HG02763 (cell line): ENCODE data around the gene G6PC3.

Source experiments
- ATAC-seq: cut with Tn5 transposase; IDR thresholded peaks from one replicate; pipeline ENCODE4 v1.9.1; 2021; ENCODE audit warnings: mild to moderate bottlenecking, moderate library complexity; ENCODE audit not compliant: unreplicated experiment

Gene G6PC3

DNA sequence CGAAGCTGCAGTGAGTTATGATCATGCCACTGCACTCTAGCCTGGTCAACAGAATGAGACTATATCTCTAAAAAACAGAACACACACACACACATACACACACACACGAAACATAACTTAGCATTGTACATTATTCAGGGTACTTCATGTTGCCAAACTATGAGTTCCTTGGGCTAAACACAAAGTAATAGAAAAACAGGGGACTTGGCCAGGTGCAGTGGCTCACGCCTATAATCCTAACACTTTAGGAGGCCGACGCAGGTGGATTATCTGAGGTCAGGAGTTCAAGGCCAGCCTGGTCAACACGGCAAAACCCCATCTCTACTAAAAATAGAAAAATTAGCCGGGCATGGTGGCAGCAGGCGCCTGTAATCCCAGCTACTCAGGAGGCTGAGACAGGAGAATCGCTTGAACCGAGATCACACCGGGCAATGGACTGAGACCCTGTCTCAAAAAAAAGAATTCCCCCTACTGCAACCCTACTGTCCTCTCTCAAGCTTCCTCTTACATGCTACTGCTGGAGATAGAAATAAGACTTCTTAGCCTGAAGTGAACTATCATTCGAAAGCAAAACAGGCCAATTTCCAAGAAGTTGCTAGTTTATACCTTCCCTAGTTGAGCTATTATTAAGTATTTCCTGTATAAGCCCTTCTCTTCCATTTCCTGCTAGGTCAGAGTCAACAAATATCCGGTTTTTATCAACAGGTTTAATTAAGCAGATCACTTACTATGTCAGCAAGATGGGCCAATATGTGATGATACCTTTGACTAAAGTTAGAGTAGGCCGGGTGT, 11.2 kb upstream of the G6PC3 start:
- no peak for ATAC-seq

DNA sequence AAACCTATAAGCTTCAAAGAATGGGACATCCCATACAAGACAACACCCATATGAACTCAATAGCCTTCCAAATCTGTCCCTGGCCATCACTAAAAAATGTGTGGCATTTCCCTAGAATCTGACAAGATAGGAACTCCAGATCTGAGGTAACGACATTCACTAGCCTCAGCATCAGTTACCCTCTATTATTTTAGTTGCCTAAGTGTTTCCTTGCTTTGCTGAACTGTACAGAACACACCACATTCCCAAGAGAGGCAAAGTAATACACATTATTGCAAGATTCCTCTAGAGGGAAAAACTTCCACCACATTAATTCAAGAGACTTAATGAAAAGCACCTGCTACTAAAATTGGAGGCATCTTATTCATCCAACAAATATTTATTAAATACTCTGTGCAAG, 9.1 kb upstream of the G6PC3 start:
- no peak for ATAC-seq

DNA sequence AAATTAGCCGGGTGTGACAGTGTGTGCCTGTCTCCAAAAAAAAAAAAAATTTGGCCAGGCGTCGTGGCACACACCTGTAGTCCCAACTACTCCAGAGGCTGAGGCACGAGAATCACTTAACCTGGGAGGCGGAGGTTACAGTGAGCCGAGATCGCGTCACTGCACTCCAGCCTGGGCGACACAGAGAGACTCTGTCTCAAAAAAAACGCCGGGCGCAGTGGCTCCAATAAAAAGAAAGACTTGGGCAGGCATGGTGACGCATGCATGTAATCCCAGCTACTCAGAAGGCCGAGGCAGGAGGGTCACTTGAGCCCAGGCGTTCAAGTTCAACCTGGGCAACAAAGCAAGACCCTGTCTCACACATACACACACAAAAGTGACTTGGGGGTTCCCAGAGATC, 7.7 kb upstream of the G6PC3 start:
- ATAC-seq, result no peak

DNA sequence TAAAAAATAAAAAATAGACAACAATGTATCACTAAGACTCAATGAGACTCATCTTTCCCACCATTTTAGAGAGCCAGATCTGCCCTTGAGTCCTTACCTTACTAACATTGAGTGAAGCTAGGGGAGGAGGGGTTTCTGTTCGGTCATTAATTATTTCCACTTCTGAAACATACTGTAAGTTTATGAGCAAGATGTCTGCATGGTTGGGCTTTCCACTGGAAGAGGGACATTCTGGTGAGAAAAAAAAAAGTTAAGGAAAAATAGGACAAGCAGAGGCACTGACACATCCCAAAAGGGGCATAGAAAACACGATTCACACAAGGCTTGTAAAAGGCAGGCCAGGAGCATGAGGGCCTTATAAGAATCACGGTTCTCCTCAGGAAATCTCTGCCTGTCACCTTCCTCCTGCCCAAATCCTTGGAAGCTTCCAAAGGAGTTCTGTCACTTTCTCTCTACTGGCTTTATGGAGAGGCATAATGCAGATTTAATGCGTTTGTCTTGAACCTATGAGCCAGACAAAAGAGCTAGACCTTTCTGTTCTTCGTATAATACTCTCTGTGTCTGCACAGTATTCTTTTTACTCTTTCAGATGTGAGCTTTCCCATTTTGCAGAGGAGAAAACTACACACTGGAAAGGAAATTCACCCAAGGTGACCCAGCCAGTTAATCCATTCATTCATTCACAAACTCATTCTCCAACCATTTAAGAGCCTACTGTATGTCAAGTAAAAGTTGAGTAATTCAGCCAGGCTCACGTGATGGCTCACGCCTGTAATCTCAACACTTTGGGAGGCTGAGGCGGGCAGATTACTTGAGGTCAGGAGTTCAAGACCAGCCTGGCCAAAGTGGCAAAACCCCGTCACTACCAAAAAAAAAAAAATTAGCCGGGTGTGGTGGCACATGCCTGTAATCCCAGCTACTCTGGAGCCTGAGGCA, 6.6 kb upstream of the G6PC3 start:
- no peak for ATAC-seq

DNA sequence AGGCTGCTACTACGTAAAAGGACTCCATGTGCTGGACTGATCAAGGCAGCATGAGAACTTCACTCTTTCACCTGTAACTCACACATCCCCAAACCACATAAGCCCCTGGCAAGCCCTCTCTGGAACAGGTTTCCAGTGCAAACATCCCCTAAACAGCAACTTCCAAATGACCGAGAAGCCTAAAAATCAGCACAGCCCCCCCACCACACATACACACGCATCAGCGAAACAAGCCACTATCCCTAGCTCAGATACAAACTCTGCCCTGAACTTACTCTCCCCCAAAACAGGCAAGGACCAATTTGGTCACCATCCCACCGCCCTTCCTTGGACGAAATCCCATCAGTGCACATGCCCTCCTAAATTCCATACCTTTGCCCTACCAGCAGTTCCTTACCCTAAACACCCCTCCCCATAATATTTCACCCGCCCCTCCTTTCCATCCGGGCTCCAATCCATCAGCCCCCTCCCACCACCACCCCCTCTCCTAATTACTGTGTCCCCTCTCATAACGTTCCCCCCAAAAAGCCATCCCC, 4.8 kb upstream of the G6PC3 start:
- ATAC-seq, result no peak

DNA sequence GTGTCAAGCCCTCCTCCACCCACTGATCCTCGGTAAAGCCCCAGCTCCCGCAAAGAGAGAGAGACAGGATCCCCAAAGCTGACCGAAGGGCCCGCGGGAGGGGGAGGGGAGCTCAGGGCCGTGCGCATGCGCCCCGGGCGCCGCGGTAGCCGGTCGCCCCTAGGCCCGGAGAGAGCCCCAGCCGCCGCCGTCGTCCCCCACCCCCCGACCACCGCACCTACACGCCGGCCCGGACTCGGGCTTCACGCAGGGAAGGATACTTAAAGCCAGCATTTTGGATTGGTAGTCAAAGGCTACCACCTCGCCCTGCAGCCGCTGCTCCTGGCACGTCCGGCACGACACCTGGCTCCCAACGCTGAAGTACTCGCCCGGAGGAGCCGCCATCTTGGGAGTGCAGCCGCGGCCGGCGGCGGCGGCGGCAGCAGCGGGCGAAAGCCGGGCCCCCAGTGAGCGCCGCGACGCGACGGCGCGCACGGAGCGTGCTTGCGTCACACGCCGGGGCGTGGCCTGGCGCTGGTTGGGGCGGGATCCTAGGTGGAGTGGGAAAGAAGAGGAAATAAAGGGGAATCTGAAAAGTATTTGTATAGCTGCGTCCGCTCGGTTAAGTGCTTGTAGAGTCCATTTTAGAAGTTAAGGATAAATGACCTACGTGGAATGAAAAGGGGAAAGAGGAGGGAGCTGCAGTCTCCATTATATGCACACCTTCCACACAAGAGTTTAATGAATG, 4.2 kb upstream of the G6PC3 start, which contains the start of gene LSM12:
Gene LSM12, minus strand, starts transcription at position 468 of the 727 bp plus-strand sequence. Its CDS starts 84 bp downstream, at position 384.
- ATAC-seq, result peak; percentile 64

DNA sequence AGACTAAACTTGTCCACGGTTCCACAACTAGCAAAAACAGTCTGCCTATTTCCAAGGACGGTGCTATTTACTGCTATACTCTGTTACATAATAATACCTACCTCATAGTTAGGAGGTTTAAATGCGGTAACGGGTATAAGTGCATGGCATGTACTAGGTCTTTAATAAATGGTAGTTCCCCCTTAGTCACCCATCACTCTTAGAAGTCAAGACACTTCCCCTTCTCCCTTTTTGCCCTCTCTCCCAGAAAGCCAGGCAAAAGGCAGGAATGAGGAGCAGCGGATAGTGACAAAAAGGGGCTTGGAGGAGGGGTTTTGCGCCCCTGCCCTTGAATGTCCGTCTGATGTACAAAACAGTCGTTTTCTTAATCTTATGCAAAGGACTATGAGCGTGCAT, 3.0 kb upstream of the G6PC3 start:
- no peak for ATAC-seq

DNA sequence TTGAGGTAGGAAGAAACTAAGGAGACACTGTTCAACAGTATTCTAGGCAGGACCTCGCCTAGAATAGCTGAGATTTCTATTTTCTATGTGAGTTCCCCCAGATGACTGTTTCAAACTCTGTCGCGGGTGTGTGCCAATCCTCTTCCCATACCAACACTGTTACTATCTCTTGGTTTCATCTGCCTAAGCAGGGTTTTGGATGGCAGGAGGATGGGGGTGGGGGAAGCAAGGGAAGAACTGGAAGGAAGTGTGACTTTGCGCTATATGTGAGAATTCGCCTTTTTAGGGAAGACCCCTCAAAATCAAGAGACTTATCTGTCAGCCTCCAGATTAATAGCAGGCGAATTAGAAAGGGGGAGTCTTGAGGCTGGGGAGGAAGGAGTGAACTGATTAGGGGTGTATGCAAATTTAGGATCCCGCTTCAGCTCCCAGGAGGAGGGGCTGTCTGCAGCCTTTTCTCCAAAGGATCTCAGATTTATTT, 521 bp upstream of the G6PC3 start:
- peak; percentile 2 for ATAC-seq

DNA sequence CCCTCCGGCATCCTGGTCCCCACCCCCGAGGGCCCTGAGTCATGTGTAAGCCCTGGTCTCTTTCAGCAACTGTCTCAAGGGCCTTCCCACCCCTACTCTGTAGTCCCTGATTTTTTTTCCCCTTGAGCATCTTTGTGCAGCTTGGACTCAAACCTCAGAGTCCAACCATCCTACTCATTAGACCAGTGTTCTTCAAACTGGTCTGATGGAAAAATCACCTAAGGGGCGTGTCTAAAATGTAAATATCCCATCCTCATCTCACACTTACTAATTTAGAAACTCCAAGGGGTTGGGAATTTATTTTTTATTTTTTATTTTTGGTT, 624 bp downstream of the G6PC3 start:
- ATAC-seq, result peak; percentile 9

DNA sequence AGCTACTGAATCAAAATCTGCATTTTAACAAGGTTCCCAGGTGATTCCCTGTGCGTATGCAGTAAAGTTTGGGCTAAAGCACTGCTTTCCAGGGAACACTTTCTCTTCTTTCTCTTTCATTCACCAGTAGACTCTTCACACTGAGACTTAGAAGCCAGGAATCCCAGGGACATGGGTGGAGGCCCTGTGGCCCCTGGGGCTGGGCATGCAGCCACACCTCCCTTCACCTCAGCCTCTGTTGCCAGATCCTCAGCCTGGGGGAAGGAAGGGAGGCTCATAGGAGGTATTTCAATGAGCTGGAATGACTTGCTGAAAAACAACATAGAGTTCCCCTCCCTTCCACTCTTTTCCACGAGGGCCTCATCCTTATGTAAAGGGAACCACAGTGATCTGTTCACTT, 1.2 kb downstream of the G6PC3 start:
- no peak for ATAC-seq

DNA sequence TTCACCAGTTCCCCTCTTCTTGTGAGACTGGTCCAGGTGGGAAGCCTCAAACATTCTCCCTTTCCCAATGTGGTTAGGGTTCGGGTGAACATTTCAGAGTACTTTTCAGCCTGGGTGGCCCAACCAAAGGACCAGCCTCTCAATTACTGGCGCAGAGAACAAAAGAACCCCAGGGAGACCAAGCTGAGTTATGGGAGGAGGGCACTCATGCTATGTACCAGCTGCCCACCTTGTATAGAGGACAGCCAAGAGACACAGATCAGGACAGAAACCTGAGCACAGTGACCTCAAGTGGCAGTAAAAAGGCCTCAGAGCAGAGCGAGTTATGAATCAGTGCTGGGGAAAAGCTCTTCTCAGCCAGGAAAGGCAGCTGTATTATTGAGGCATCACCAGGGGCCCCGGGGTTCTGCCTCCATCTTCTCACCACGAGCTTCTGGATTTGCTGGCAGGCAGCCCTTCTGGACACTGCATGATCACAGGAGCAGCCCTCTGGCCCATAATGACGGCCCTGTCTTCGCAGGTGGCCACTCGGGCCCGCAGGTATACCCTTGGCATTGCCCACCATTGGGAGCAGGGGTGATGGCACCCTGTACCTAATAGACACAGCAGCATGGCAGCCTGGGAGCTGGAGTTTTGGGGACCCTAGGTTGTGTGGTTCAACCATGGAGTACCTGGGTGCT, 3.8 kb downstream of the G6PC3 start:
- no peak for ATAC-seq

DNA sequence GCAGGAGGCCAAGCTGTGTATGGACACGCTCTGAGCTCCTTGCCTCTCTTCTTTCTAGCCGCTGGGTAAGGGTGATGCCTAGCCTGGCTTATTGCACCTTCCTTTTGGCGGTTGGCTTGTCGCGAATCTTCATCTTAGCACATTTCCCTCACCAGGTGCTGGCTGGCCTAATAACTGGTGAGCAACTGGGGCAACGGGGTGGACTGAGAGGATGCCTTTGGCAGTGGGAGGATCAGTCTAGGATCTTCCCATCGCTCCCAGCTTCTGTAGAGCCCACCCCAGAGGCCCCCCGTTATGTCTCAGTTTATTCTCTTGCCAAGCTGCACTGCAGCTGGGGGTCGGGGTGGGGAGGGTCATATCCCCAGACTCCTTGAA, 4.4 kb downstream of the G6PC3 start:
- no peak for ATAC-seq

DNA sequence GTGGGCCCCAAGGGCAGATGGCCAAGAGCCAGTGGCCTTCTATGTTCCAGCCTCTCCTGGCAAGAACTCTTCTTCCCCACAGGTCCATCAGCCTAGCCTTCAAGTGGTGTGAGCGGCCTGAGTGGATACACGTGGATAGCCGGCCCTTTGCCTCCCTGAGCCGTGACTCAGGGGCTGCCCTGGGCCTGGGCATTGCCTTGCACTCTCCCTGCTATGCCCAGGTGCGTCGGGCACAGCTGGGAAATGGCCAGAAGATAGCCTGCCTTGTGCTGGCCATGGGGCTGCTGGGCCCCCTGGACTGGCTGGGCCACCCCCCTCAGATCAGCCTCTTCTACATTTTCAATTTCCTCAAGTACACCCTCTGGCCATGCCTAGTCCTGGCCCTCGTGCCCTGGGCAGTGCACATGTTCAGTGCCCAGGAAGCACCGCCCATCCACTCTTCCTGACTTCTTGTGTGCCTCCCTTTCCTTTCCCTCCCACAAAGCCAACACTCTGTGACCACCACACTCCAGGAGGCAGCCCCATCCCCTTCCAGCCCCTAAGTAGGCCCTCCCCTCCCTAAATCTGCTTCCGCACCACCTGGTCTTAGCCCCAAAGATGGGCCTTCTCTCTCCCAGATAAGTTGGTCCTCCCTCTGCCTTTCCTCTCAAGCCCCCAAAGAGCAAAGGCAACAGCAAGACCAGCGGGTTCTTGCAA, 5.2 kb downstream of the G6PC3 start:
- no peak for ATAC-seq

DNA sequence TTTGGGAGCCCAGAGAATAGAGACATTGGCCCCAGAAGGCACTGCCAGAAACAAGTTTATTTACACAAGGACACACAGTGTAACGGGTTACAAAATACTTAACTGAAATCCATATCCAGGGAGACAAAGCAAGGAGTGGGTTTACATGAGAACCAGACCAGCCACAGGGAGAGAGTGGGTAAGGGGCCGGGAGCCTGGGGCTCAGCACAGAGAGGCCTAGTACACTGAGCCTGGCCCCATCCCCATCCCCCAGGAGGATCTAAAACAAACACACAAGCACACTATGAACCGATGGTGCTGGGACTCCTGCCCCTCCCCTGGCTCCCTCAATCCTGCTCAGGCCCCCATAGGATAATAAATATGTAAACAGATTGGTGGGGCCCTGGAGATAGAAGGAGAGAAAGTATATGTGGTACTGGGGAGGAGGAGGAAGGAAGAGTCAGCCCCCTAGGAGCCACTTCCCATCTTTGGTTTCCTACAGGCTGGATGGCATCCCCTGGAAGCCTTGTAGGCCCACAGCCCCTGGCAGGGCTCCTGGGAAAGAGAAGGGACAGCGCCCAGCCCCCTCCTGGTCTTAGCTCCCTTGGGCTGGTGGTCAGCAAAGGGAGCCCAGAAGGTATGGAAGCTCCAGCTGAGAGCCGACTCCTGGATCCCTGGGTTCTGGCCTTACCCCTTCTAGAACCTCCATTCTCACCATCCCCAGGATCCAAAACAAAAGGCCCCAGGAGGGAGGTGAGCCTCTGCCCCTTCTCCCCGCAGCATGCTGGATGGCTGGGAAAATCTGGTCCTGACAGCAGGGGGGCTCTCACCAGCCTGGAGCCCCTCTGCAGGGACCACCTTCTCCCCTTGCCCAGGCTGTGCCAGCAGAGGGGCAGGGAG, 6.4 kb downstream of the G6PC3 start:
- ATAC-seq, result no peak

DNA sequence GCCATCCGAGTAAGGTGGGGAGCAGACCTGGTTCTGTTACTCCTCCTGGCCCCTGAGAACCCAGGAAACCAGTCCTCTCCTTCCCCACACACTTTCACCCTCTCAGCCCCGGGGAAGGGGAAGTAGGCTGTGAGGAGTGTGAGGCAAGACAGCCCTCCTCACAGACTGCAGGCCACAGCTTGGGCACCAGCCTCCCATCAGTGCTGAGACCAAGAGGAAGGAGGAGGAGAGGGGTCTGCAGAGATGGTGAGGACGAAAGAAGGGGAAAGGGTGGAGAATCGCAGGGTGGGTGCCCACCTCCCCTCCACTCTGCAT, 7.0 kb downstream of the G6PC3 start:
- ATAC-seq, result no peak

DNA sequence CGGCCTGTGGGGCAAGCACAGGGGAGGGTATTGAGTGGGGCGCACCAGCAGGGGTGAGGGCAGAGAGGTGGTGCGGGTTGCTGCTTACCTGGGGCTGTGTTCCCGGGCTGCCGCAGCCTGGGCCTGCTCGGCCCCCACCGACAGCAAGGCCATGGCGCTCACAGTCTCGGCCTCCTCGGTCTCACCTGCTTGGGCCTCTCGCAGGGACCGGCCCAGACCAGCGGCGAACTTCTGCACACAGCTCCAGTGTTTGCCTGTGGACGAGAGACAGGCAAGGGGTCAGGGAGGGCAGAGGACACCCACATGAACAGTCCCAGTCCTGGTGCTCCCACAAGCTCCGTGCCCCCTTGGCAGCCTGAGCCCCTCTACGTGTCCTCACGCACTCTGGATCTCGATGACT, 7.9 kb downstream of the G6PC3 start:
- no peak for ATAC-seq

DNA sequence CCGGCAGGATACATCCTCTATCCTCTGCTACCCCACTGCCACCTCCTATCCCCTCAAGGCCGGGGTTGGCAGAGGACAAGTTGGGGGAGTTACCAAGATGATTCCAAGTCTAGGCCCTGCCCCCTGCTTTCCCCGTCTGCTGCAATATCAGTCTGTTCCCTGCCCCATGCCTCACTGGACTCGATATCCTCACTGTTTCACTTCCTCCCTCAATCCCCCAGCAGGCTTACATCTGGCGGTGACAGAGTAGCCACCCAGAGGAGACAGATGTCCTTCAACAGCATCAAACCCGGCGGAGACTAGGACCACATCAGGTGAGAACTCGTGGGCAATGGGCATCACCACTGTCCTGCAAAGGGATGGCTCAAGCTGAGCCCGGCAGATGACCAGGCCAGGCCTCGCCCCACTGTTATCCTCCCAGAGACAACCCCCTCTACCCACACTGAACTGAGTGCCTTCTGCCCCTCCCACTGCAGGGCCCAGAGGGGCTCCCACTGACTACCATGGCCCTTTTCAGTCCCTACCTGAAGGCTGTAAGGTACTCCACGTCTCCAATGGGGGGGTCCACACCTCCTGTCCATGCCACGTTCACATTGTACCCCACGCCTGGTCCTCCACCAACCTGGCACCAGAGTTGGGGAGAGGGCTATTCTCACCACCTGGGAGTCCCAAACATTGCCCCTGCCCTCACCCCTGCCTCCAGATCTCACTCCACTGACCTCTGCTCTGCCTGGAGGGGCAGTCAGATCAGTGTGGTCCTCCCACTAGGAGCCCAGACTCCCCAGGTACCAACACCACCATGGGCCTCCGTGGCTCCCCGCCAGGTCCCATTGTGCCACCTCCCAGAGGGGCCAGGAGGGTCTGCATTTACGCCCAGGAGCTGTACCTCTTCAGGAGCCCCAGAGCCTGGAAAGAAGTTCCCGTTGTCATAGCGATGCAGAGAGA, 9.6 kb downstream of the G6PC3 start:
- no peak for ATAC-seq

DNA sequence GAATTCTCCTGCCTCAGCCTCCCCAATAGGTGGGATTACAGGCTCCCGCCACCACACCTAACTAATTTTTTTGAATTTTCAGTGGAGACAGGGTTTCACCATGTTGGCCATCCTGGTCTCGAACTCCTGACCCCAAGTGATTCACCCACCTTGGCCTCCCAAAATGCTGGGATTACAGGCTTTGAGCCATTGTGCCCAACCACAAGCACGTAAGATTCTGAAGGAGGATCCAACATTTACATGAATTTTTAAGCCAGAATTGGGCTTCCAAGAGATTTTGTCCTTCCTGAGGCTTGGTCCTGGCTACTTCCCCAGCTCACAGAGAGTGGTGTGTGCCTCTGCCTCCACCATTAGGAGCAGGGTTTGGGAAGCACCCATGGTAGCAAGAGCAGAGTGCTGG, 11.1 kb downstream of the G6PC3 start:
- ATAC-seq, result no peak
